Endothelial cell of umbilical vein (primary cell): ENCODE results near the gene CDH23. TPM values are rescaled to one million over a fixed set of nuclear protein-coding genes. Genes with fewer than 3 reads are reported as not detected.
A peak's percentile ranks its signal among the peaks of the same experiment; 100 is the strongest.

ENCODE experiments used
- BruUV-seq: library from RNA; stranded (reverse); fragments of 400-500 nt; replicated peaks from 2 replicates; lab custom pipeline; 2021; lab: Mats Ljungman, UMichigan
- CTCF ChIA-PET: fragments of 300-600, 350-600 bp; sonication (Branson Sonifier 250); formaldehyde crosslinking; loops from one replicate; lab custom pipeline; 2021; ENCODE audit warnings: antibody characterized with exemption, inconsistent platforms; lab: Charles Lee
- POLR2A ChIA-PET: fragments of 300-600, 350-600 bp; sonication (Branson Sonifier 250); formaldehyde crosslinking; loops from one replicate; lab custom pipeline; 2021; ENCODE audit warnings: antibody characterized with exemption, inconsistent platforms; lab: Charles Lee
- DNase-seq: peaks from one replicate; pipeline ENCODE4 v3.0.0-alpha.2; 2011; ENCODE audit warnings: low read depth, low spot score
- FAIRE-seq: peaks from 2 replicates; lab custom pipeline; 2011; peaks lifted over from hg19 to GRCh38; lab: Jason Lieb, UNC
- H2AFZ ChIP-seq: 2 replicates; pipeline ENCODE4 v1.6.0; 2012; ENCODE audit warnings: low read depth, low read length, control low read depth, inconsistent platforms
- H3K27ac ChIP-seq: 2 replicates; pipeline ENCODE4 v1.5.1; 2011; ENCODE audit warnings: low read depth, mild to moderate bottlenecking, control low read depth, low read length, moderate library complexity; ENCODE audit not compliant: insufficient read depth
- H3K27me3 ChIP-seq, 2 experiments: 2 replicates each; pipeline versions ENCODE4 v1.6.0 to v1.6.1; 2011; ENCODE audit warnings: low read length in 2 of 2, mixed read lengths in 1 of 2; ENCODE audit not compliant: control insufficient read depth in 2 of 2, insufficient read depth in 2 of 2
- H3K36me3 ChIP-seq, 2 experiments: 2 replicates in 1 of 2; 3 replicates in 1 of 2; pipeline ENCODE4 v1.5.1; 2011; ENCODE audit warnings: low read length in 2 of 2, mild to moderate bottlenecking in 1 of 2, moderate library complexity in 1 of 2; ENCODE audit not compliant: control insufficient read depth in 2 of 2, insufficient read depth in 2 of 2; ENCODE audit errors: extremely low read depth in 1 of 2
- H3K4me1 ChIP-seq: 3 replicates; pipeline ENCODE4 v1.5.1; 2011; ENCODE audit warnings: mild to moderate bottlenecking, low read length; ENCODE audit not compliant: control insufficient read depth, insufficient read depth; ENCODE audit errors: extremely low read depth
- H3K4me2 ChIP-seq: 2 replicates; pipeline ENCODE4 v1.6.1; 2011; ENCODE audit warnings: low read length, control low read depth, mixed read lengths; ENCODE audit not compliant: insufficient read depth
- H3K4me3 ChIP-seq, 3 experiments: fragments of 200-600 bp in 1 of 3; sonication (generic), shearing (Covaris generic) in 1 of 3; replicated peaks in 1 of 3; 2 replicates each; pipeline ENCODE4 v1.5.1; 2011 to 2016; ENCODE audit warnings: control low read depth in 3 of 3, low read length in 3 of 3, mild to moderate bottlenecking in 2 of 3, inconsistent platforms in 1 of 3, low read depth in 1 of 3, moderate library complexity in 1 of 3; ENCODE audit not compliant: insufficient read depth in 1 of 3
- H3K79me2 ChIP-seq: 2 replicates; pipeline ENCODE4 v1.6.0; 2012; ENCODE audit warnings: low read length, inconsistent platforms; ENCODE audit not compliant: control insufficient read depth, insufficient read depth
- H3K9ac ChIP-seq: replicated peaks from 2 replicates; pipeline ENCODE3; 2011; ENCODE audit warnings: low read length, control low read depth; ENCODE audit not compliant: insufficient read depth; ENCODE audit errors: extremely low read depth
- H3K9me1 ChIP-seq: replicated peaks from 3 replicates; pipeline ENCODE4 v1.6.0; 2011; ENCODE audit warnings: mild to moderate bottlenecking, low read length; ENCODE audit not compliant: control insufficient read depth, insufficient read depth; ENCODE audit errors: extremely low read depth
- H3K9me3 ChIP-seq: replicated peaks from 2 replicates; pipeline ENCODE4 v1.5.1; 2012; ENCODE audit warnings: low read length, inconsistent platforms; ENCODE audit not compliant: control insufficient read depth, insufficient read depth
- H4K20me1 ChIP-seq: replicated peaks from 2 replicates; pipeline ENCODE3; 2011; ENCODE audit warnings: mild to moderate bottlenecking, low read length; ENCODE audit not compliant: control insufficient read depth, insufficient read depth; ENCODE audit errors: extremely low read depth
- CTCF ChIP-seq, 2 donors: IDR thresholded peaks; 1 replicate in 1 of 2; 2 replicates in 1 of 2; pipeline ENCODE4 v1.5.1; 2011; ENCODE audit warnings: low read length in 2 of 2, mild to moderate bottlenecking in 2 of 2, moderate library complexity in 2 of 2, control low read depth in 1 of 2, inconsistent platforms in 1 of 2, low read depth in 1 of 2; ENCODE audit not compliant: insufficient read depth in 1 of 2; ENCODE audit errors: extremely low read depth in 1 of 2
- EZH2 ChIP-seq: IDR thresholded peaks from 2 replicates; pipeline ENCODE4 v1.6.1; 2012; ENCODE audit warnings: borderline replicate concordance, low read depth, mild to moderate bottlenecking, moderate library complexity, low read length, inconsistent platforms; ENCODE audit not compliant: severe bottlenecking
- GATA2 ChIP-seq: IDR thresholded peaks from 2 replicates; pipeline ENCODE4 v1.7.0; 2011; ENCODE audit warnings: low read depth, mild to moderate bottlenecking, moderate library complexity, mixed read lengths, low read length; ENCODE audit not compliant: insufficient read length, insufficient read depth
- JUN ChIP-seq: IDR thresholded peaks from 2 replicates; pipeline ENCODE4 v1.6.1; 2011; ENCODE audit warnings: borderline replicate concordance, low read depth; ENCODE audit not compliant: insufficient read length, insufficient read depth
- POLR2AphosphoS5 ChIP-seq: IDR thresholded peaks from 2 replicates; pipeline ENCODE4 v1.6.1; 2012; ENCODE audit warnings: low read depth, mild to moderate bottlenecking, control low read depth, low read length, moderate library complexity; ENCODE audit not compliant: insufficient read depth
- dilution Hi-C: fragments of 300-500 bp; cut with MboI; formaldehyde crosslinking; loops from one replicate; pipeline ENCODE4 v1.15.0; 2019; ENCODE audit warnings: low sequenced_read_pairs; ENCODE audit not compliant: extremely low pct_ligation_motif_present
- intact Hi-C: fragments of 100-400 bp; cut with micrococcal nuclease; formaldehyde crosslinking; loops from one replicate; pipeline ENCODE4 v1.10.0; 2022
- polyA plus RNA-seq, 4 experiments: library from polyadenylated mRNA; depleted of rRNA in 3 of 4; stranded (reverse) in 3 of 4; unstranded in 1 of 4; fragments of >200 nt; gene quantifications; 2 replicates each; pipeline versions ENCODE4 v1.2.1 to v1.2.3, GENCODE V29; 2011 to 2012; ENCODE audit warnings: missing spikeins in 1 of 4
- total RNA-seq: library from RNA; stranded (reverse); gene quantifications from 2 replicates; pipeline ENCODE4 v1.2.3, GENCODE V29; 2021

Gene CDH23
- total and polyA plus RNA-seq, 2 donors (not counting 3 experiments of a cell fraction or from before 2014, with no cell fraction given) = not detected

- dilution Hi-C loops = no loop called here
- H3K9me1 ChIP-seq = no peaks in the 10 kb centered on the region
- no peaks in the 10 kb centered on the region for H3K9me3 ChIP-seq
- POLR2A ChIA-PET = no interaction called here
- no peaks in the 10 kb centered on the region for H4K20me1 ChIP-seq
- no peaks in the 10 kb centered on the region for H3K79me2 ChIP-seq
- peak; percentile 23 for DNase-seq
- peaks cover 24% of the 10 kb centered on the region for H3K4me1 ChIP-seq
- no TSS peak for BruUV-seq
- H3K9ac ChIP-seq = no peak overlapping the region
- H3K4me2 ChIP-seq = no peak overlapping the region
- H2AFZ ChIP-seq = no peak overlapping the region
- CTCF ChIA-PET = interaction anchor here (0.6 to 5.2 kb wide), 46 partner anchors 11 to 775 kb away, joined by 3 to 90 read pairs (median 4); partner anchors contain the start of genes C10orf105, SLC29A3 and VSIR
- FAIRE-seq = peak; percentile 75
- intact Hi-C loops = loop anchor here (1.0 kb wide), 2 partner anchors 312 to 382 kb away; no protein-coding TSS in a partner anchor
- peaks cover 4 to 12% of the 10 kb centered on the region in 2 experiments for H3K27me3 ChIP-seq
- H3K27ac ChIP-seq = no peak overlapping the region
- TF ChIP-seq POLR2AphosphoS5 (no peak), CTCF (IDR thresholded peaks at IDR 0.05; ENCODE audit: extremely low read depth in 1 of 2, insufficient read depth in 1 of 2, low read depth in 1 of 2, low read length in 2 of 2) (peak; percentile 81 to 93), EZH2 (no peak), JUN (no peak), GATA2 (no peak)
- no peaks in the 10 kb centered on the region for H3K36me3 ChIP-seq
- no peak overlapping the region for H3K4me3 ChIP-seq
Observed at GRCh38 chr10:71696628-71697326, 300.1 kb downstream of the CDH23 start.
